ENCODE results near the gene CCR1. TPM values are rescaled to one million over a fixed set of nuclear protein-coding genes. Genes with fewer than 3 reads are reported as not detected.
"Not testable (repeated sequence)": the region's sequence is repeated elsewhere in the genome, so short reads cannot be mapped to it uniquely, and the experiment has no call there.

CCR1 gene
- total RNA-seq, 1 experiment from 2014 or later, result 0.28 TPM

- no peaks in the 10 kb centered on the region for H3K27me3 ChIP-seq (ENCODE audit: insufficient read depth, low read depth)
- H3K4me2 ChIP-seq, result peak overlapping the region; percentile 80
- peak overlapping the region; percentile 31; the same call in 1 of the 2 replicates for H2AFZ ChIP-seq
- peaks cover 44% of the 10 kb centered on the region for H3K79me2 ChIP-seq (ENCODE audit: low read depth)
- H3K9me2 ChIP-seq (ENCODE audit: insufficient read depth), result no peaks in the 10 kb centered on the region
- TF ChIP-seq CTCF (conservative IDR thresholded peaks at IDR 0.05) (no peak), EZH2 (IDR thresholded peaks at IDR 0.05; ENCODE audit: low read depth) (no peak)
- peaks cover 35% of the 10 kb centered on the region for H3F3A ChIP-seq (ENCODE audit: insufficient read depth, low read depth)
- ChIA-PET CTCF (interaction anchor here (0.6 to 1.9 kb wide), 5 partner anchors 45 to 224 kb away, joined by 3 to 7 read pairs (median 3); partner anchors contain the start of gene CCR1), POLR2A (ENCODE audit: unreplicated experiment) (interaction anchor here (0.6 to 0.7 kb wide), 3 partner anchors 36 to 65 kb away, joined by 3 to 7 read pairs (median 6); no protein-coding TSS in a partner anchor)
- no peaks in the 10 kb centered on the region for H4K20me1 ChIP-seq (ENCODE audit: insufficient read depth)
- H3K4me1 ChIP-seq (replicated peaks; ENCODE audit: insufficient read depth), result peaks cover 35% of the 10 kb centered on the region
- peak overlapping the region; percentile 54 for H3K4me3 ChIP-seq
- DNase-seq, result peak; percentile 83 to 92
- peaks cover 9% of the 10 kb centered on the region; the same call in 1 of the 2 replicates for H3K9me3 ChIP-seq (ENCODE audit: insufficient read depth, low read depth)
- H3K27ac ChIP-seq, result peak overlapping the region; percentile 93
- peaks cover 3% of the 10 kb centered on the region; the same call in 1 of the 2 replicates for H3K36me3 ChIP-seq (ENCODE audit: low read depth)
- BruUV-seq (replicated peaks), result TSS peak; percentile 33
- intact Hi-C loops (cut with micrococcal nuclease; ENCODE audit: unreplicated experiment), result loop anchor here (1.0 to 2.0 kb wide), 6 partner anchors 36 to 209 kb away; partner anchors contain the start of gene CCR1
Measured at GRCh38 chr3:46163556-46164041, 44.5 kb downstream of the CCR1 start.

GRCh38 chr3:46162975-46163555, 45.0 kb downstream of the CCR1 start:
- Histone ChIP-seq H3K9me2 (ENCODE audit: insufficient read depth) (no peaks in the 10 kb centered on the region), H3K27me3 (ENCODE audit: insufficient read depth, low read depth) (no peaks in the 10 kb centered on the region), H3K4me2 (peak overlapping the region; percentile 80), H2AFZ (peak overlapping the region; percentile 31; the same call in 1 of the 2 replicates), H4K20me1 (ENCODE audit: insufficient read depth) (no peaks in the 10 kb centered on the region), H3K27ac (peak overlapping the region; percentile 93), H3K9me3 (ENCODE audit: insufficient read depth, low read depth) (peaks cover 9% of the 10 kb centered on the region; the same call in 1 of the 2 replicates), H3K4me1 (replicated peaks; ENCODE audit: insufficient read depth) (peaks cover 35% of the 10 kb centered on the region), H3K79me2 (ENCODE audit: low read depth) (peaks cover 39% of the 10 kb centered on the region), H3F3A (ENCODE audit: insufficient read depth, low read depth) (peaks cover 35% of the 10 kb centered on the region), H3K36me3 (ENCODE audit: low read depth) (no peaks in the 10 kb centered on the region), H3K4me3 (peak overlapping the region; percentile 54)
- DNase-seq, result peak; percentile 88 to 94
- CTCF ChIA-PET, result interaction anchor here (0.6 to 1.9 kb wide), 4 partner anchors 46 to 223 kb away, joined by 3 to 7 read pairs (median 4); partner anchors contain the start of gene CCR1
- POLR2A ChIA-PET (ENCODE audit: unreplicated experiment), result interaction anchor here (0.5 to 0.7 kb wide), 4 partner anchors 35 to 980 kb away, joined by 3 to 10 read pairs (median 6); no protein-coding TSS in a partner anchor
- intact Hi-C loops (cut with micrococcal nuclease; ENCODE audit: unreplicated experiment), result loop anchor here (1.0 to 2.0 kb wide), 6 partner anchors 36 to 209 kb away; partner anchors contain the start of gene CCR1
- BruUV-seq (replicated peaks), result TSS peak; percentile 94
- TF ChIP-seq EZH2 (IDR thresholded peaks at IDR 0.05; ENCODE audit: low read depth), result no peak
- peak; percentile 65 for TF ChIP-seq CTCF (conservative IDR thresholded peaks at IDR 0.05)

GRCh38 chr3:46157685-46158084, 50.4 kb downstream of the CCR1 start:
- CTCF ChIA-PET; H3K9me2 ChIP-seq (ENCODE audit: insufficient read depth): not testable (repeated sequence)

More at GRCh38 chr3:46157685-46158084, 50.4 kb downstream of the CCR1 start:
- H3K4me3 ChIP-seq; POLR2A ChIA-PET (ENCODE audit: unreplicated experiment); H3K4me2 ChIP-seq; H2AFZ ChIP-seq; intact Hi-C loops (cut with micrococcal nuclease; ENCODE audit: unreplicated experiment); H3K27ac ChIP-seq; DNase-seq; H3K36me3 ChIP-seq (ENCODE audit: low read depth); BruUV-seq (replicated peaks); H3K27me3 ChIP-seq (ENCODE audit: insufficient read depth, low read depth); H3K79me2 ChIP-seq (ENCODE audit: low read depth); H4K20me1 ChIP-seq (ENCODE audit: insufficient read depth); H3K9me3 ChIP-seq (ENCODE audit: insufficient read depth, low read depth): not testable (repeated sequence)
- H3K4me1 ChIP-seq (replicated peaks; ENCODE audit: insufficient read depth), result peaks cover 16% of the 10 kb centered on the region
- H3F3A ChIP-seq (ENCODE audit: insufficient read depth, low read depth), result peaks cover 11% of the 10 kb centered on the region; the same call in 1 of the 2 replicates
